ENCODE results near the gene EVC2. TPM values are rescaled to one million over a fixed set of nuclear protein-coding genes. Genes with fewer than 3 reads are reported as not detected.

EVC2 gene
- total RNA-seq, 2 donors from 2014 or later: 0.49 to 0.93 TPM

DNA sequence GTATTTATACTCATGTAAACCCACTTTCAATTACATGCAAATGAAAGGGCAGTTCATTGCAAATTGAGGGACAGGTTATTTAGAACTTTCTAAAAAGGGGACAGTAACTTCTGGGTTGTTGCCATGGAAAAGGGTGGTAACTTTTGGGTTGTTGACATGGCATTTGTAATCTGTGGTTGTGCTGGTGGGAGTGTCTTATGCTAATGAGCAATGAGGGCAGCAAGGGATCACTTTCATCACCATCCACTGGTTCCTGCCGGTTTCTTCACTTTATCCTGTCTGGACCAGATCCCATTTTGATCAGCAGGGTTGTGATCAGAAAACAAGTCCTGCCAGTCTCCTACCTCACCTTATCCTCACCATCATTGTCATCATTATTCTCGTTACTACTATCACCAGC lies 34.6 kb upstream of the EVC2 start:
- TF ChIP-seq, protein P1, sequence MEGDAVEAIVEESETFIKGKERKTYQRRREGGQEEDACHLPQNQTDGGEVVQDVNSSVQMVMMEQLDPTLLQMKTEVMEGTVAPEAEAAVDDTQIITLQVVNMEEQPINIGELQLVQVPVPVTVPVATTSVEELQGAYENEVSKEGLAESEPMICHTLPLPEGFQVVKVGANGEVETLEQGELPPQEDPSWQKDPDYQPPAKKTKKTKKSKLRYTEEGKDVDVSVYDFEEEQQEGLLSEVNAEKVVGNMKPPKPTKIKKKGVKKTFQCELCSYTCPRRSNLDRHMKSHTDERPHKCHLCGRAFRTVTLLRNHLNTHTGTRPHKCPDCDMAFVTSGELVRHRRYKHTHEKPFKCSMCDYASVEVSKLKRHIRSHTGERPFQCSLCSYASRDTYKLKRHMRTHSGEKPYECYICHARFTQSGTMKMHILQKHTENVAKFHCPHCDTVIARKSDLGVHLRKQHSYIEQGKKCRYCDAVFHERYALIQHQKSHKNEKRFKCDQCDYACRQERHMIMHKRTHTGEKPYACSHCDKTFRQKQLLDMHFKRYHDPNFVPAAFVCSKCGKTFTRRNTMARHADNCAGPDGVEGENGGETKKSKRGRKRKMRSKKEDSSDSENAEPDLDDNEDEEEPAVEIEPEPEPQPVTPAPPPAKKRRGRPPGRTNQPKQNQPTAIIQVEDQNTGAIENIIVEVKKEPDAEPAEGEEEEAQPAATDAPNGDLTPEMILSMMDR (IDR thresholded peaks at IDR 0.05): no peak
- Histone ChIP-seq H3K4me1 (no peaks in the 10 kb centered on the region), H3K27ac (no peak overlapping the region), H3K9me3 (no peaks in the 10 kb centered on the region), H3K4me3 (no peak overlapping the region), H3K27me3 (no peaks in the 10 kb centered on the region), H3K36me3 (no peaks in the 10 kb centered on the region), H3K9ac (ENCODE audit: low read depth in 2 of 2, low read length in 2 of 2) (no peak overlapping the region)
- intact Hi-C loops (cut with DNase I): no loop called here
- no peak for DNase-seq

GRCh38 chr4:5742388-5742787 lies 34.0 kb upstream of the EVC2 start:
- H3K4me1 ChIP-seq: no peaks in the 10 kb centered on the region
- no peaks in the 10 kb centered on the region for H3K27me3 ChIP-seq
- no peaks in the 10 kb centered on the region for H3K9me3 ChIP-seq
- no peaks in the 10 kb centered on the region for H3K36me3 ChIP-seq
- no peak overlapping the region for H3K4me3 ChIP-seq
- TF ChIP-seq, protein P1 (IDR thresholded peaks at IDR 0.05): no peak
- DNase-seq: no peak
- H3K9ac ChIP-seq (ENCODE audit: low read depth in 2 of 2, low read length in 2 of 2): no peak overlapping the region
- intact Hi-C loops (cut with DNase I): no loop called here
- no peak overlapping the region for H3K27ac ChIP-seq

DNA sequence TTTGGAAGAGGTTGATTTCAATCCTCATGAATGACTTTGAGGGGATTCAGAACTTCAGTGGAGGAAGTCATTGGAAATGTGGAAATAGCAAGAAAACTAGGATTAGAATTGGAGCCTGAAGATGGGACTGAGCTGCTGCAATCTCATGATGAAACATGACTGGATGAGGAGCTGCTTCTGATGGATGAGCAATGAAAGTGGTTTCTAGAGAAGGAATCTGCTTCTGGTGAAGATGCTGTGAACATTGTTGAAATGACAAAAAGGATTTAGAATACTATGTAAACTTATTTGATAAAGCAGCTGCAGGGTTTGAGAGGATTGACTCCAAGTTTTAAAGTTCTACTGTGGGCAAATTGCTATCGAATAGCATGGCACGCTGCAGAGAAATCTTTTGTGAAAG lies 29.7 kb upstream of the EVC2 start:
- Histone ChIP-seq H3K9ac (ENCODE audit: low read depth in 2 of 2, low read length in 2 of 2) (no peak overlapping the region), H3K36me3 (no peaks in the 10 kb centered on the region), H3K27ac (no peak overlapping the region), H3K9me3 (no peaks in the 10 kb centered on the region), H3K4me1 (no peaks in the 10 kb centered on the region), H3K27me3 (no peaks in the 10 kb centered on the region), H3K4me3 (no peak overlapping the region)
- intact Hi-C loops (cut with DNase I): no loop called here
- TF ChIP-seq, protein P1 (IDR thresholded peaks at IDR 0.05): no peak
- no peak for DNase-seq

DNA sequence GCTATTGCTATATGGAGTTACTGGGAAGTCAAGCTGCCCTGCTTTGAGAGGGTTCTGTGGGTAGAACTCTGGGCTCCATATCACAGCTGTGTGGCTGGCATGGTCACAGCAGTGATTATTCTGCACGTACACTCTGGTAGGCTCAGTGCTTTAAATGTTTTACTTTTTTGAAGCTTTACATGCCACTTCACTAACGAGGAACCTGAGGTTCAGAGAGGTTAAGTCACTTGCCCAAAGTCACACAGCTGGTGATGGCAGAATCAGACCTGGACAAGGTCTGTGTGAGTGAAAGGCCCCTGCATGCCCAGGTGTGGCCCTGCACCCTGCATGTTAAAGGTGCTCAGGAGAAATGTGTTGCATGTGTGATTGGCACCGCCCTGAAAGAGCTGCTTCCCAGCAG lies 27.1 kb upstream of the EVC2 start:
- H3K27me3 ChIP-seq: no peaks in the 10 kb centered on the region
- H3K27ac ChIP-seq: no peak overlapping the region
- DNase-seq: no peak
- TF ChIP-seq, protein P1 (IDR thresholded peaks at IDR 0.05): no peak
- H3K9me3 ChIP-seq: no peaks in the 10 kb centered on the region
- intact Hi-C loops (cut with DNase I): no loop called here
- H3K4me3 ChIP-seq: no peak overlapping the region
- no peaks in the 10 kb centered on the region for H3K4me1 ChIP-seq
- no peak overlapping the region for H3K9ac ChIP-seq (ENCODE audit: low read depth in 2 of 2, low read length in 2 of 2)
- no peaks in the 10 kb centered on the region for H3K36me3 ChIP-seq

GRCh38 chr4:5734853-5735252 lies 26.5 kb upstream of the EVC2 start:
- no peak for DNase-seq
- Histone ChIP-seq H3K9me3 (no peaks in the 10 kb centered on the region), H3K27me3 (no peaks in the 10 kb centered on the region), H3K36me3 (no peaks in the 10 kb centered on the region), H3K4me1 (no peaks in the 10 kb centered on the region), H3K4me3 (no peak overlapping the region), H3K9ac (ENCODE audit: low read depth in 2 of 2, low read length in 2 of 2) (no peak overlapping the region), H3K27ac (no peak overlapping the region)
- intact Hi-C loops (cut with DNase I): no loop called here
- TF ChIP-seq, protein P1 (IDR thresholded peaks at IDR 0.05): no peak

DNA sequence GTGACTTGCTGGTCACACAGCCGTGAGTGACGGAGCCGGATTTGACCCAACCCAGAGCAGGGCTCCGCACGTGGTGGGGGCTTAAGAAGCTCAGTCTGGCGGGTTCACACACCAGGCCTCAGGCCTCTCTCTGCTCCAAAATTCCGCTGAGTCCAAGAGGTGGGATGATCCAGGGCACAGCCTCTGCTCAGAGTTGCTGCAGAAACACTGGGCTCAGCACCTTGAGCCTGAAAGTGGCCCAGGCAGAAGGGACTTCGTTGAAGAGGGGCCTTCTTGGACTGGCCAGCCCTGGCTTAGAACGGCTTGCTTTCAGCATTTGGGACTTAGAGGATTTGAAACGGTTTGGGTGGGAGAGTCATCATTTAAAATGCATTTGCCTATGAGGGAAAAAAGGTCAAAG lies 23.8 kb upstream of the EVC2 start:
- H3K4me1 ChIP-seq: no peaks in the 10 kb centered on the region
- intact Hi-C loops (cut with DNase I): no loop called here
- TF ChIP-seq, protein P1 (IDR thresholded peaks at IDR 0.05): no peak
- H3K9me3 ChIP-seq: no peaks in the 10 kb centered on the region
- no peaks in the 10 kb centered on the region for H3K27me3 ChIP-seq
- H3K4me3 ChIP-seq: no peak overlapping the region
- no peak for DNase-seq
- no peak overlapping the region for H3K27ac ChIP-seq
- H3K9ac ChIP-seq (ENCODE audit: low read depth in 2 of 2, low read length in 2 of 2): no peak overlapping the region
- H3K36me3 ChIP-seq: no peaks in the 10 kb centered on the region
